ENCODE data around the gene TRIM10. TPM values are rescaled to one million over a fixed set of nuclear protein-coding genes. Genes with fewer than 3 reads are reported as not detected.

The TRIM10 gene
- total RNA-seq, 1 donor from 2014 or later = 2.1 TPM

DNA sequence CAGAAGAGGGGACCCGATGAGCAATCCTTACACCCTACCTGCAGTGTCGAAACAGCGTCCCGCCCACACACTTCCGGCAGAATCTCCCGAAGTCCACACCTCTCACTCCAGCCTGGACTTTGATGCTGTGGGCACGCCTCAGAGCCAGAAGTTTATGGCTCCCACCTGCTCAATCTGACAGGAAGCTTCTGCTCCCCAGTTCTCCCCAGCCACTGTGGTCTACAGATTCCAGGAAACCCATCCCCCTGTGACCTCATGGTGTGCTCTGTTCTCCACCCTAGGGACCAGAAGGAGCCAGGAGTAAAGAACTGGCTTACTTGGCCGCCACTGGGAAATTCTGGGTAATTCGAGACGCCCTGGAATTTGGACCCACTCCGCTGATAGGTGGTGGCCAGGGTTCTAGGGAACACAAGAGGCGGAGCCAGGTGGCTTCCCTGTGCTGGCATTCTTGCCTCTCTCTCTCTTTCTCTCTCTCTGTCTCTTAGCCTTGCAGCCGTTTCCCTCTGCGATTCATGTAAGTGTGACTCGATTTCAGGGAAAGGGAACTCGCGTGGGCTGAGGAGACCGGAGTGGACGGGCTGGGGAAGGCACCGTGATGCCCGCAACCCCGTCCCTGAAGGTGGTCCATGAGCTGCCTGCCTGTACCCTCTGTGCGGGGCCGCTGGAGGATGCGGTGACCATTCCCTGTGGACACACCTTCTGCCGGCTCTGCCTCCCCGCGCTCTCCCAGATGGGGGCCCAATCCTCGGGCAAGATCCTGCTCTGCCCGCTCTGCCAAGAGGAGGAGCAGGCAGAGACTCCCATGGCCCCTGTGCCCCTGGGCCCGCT, 2.3 kb upstream of the TRIM10 start, which contains the start of gene TRIM15:
TRIM15 (plus strand) TSS at position 457 of the 828 bp plus-strand sequence; CDS start at position 596, 139 bp downstream.
- H3K27me3 ChIP-seq (ENCODE audit: control insufficient read depth in 3 of 3, insufficient read depth in 3 of 3, low read length in 3 of 3) = peaks cover 15 to 21% (median 16%) of the 10 kb centered on the region in 3 donors
- no peaks in the 10 kb centered on the region for H3K9me3 ChIP-seq (ENCODE audit: control insufficient read depth in 3 of 3, low read length in 3 of 3)
- no peak within 1 kb of the TSS for H3K4me3 ChIP-seq (ENCODE audit: low read length in 3 of 3)
- no peaks in the 10 kb centered on the region for H3K4me1 ChIP-seq (ENCODE audit: control insufficient read depth in 3 of 3, insufficient read depth in 3 of 3, low read length in 3 of 3)
- H3K9ac ChIP-seq (ENCODE audit: low read depth in 1 of 3, low read length in 3 of 3) = no peak within 1 kb of the TSS
- H3K27ac ChIP-seq (ENCODE audit: low read depth, low read length) = no peak within 1 kb of the TSS
- no peaks in the 10 kb centered on the region for H3K36me3 ChIP-seq (ENCODE audit: control insufficient read depth in 3 of 3, insufficient read depth in 3 of 3, low read length in 3 of 3)

DNA sequence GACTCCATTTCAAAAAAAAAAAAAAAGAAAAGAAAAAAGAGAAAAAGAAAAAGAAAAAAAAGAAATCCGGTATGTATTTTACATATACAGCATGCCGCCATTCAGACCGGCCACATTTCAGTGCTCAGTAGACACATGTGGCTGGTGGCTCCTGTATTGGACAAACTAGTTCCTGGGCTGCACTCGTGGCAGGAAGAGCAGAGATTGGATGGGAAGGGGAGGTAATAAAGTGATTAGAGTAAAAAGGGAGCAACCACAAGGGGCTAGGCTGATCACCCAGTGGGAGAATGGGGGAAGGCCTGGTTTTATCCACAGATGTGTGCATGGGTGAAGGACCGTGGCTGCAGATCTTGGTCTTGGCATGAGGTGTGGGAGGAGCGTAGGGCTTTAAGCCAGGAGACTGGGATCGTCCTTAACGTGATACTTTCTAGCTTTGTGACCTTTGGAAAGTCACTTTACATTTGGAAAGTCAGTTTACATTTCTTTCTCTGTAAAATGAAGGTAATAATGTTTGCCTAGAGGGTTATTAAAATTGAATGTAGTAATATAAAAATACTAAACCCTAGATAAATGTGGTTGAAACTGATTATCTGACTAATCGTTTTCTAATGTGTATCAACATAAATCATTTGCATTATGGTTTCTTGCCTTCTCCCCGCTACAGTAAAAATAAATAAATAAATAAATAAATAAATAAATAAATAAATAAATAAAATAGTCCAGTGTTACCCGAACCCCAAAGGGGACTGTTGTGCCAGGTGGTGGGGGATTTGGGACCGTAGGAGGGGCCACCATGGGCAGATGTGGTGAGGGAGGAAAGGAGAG, 1.5 kb upstream of the TRIM10 start:
- H3K27ac ChIP-seq (ENCODE audit: low read depth, low read length) = no peak overlapping the region
- H3K9ac ChIP-seq (ENCODE audit: low read depth in 1 of 3, low read length in 3 of 3) = no peak overlapping the region
- H3K4me3 ChIP-seq (ENCODE audit: low read length in 3 of 3) = no peak overlapping the region
- H3K27me3 ChIP-seq (ENCODE audit: control insufficient read depth in 3 of 3, insufficient read depth in 3 of 3, low read length in 3 of 3) = peaks cover 12 to 17% (median 15%) of the 10 kb centered on the region in 3 donors
- H3K9me3 ChIP-seq (ENCODE audit: control insufficient read depth in 3 of 3, low read length in 3 of 3) = no peaks in the 10 kb centered on the region
- no peaks in the 10 kb centered on the region for H3K4me1 ChIP-seq (ENCODE audit: control insufficient read depth in 3 of 3, insufficient read depth in 3 of 3, low read length in 3 of 3)
- no peaks in the 10 kb centered on the region for H3K36me3 ChIP-seq (ENCODE audit: control insufficient read depth in 3 of 3, insufficient read depth in 3 of 3, low read length in 3 of 3)

DNA sequence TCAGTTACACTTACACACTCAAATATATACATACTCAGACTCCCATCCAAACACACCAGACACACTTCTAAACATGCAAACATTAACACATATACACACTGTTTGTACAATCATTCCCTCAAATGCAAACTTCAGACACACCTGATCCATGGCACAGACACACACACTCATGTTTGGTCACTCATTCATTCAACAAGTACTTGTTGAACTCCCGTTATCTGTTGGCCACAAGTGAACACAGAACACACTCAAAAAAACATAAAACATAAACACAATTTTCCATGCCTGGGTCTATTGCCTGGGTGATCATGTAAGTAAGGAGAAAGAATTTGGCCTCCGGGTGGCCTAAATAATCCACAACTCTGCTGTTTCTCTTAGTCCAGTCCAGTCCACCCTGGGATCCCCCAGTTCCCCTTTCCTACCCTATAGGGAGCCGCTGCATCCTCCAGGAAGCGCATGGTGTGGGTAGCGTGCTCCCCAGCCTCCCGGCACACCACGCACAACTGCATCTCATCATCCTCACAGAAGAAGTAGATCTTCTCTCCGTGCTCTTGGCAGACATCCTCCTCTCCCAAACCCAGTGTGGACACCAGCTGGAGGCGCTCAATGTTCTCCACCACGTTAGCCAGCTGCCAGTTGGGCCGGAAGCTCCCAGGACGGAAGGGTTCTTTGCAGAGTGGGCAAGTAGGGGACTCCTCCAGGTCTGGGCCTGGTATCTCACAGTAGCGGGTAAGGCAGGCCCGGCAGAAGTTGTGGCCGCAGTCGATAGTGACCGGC, 815 bp downstream of the TRIM10 start:
- H3K4me1 ChIP-seq (ENCODE audit: control insufficient read depth in 3 of 3, insufficient read depth in 3 of 3, low read length in 3 of 3) = no peaks in the 10 kb centered on the region
- no peak overlapping the region for H3K4me3 ChIP-seq (ENCODE audit: low read length in 3 of 3)
- no peak overlapping the region for H3K9ac ChIP-seq (ENCODE audit: low read depth in 1 of 3, low read length in 3 of 3)
- H3K9me3 ChIP-seq (ENCODE audit: control insufficient read depth in 3 of 3, low read length in 3 of 3) = no peaks in the 10 kb centered on the region
- H3K27ac ChIP-seq (ENCODE audit: low read depth, low read length) = no peak overlapping the region
- peaks cover 10 to 23% (median 17%) of the 10 kb centered on the region in 3 donors for H3K27me3 ChIP-seq (ENCODE audit: control insufficient read depth in 3 of 3, insufficient read depth in 3 of 3, low read length in 3 of 3)
- H3K36me3 ChIP-seq (ENCODE audit: control insufficient read depth in 3 of 3, insufficient read depth in 3 of 3, low read length in 3 of 3) = no peaks in the 10 kb centered on the region

DNA sequence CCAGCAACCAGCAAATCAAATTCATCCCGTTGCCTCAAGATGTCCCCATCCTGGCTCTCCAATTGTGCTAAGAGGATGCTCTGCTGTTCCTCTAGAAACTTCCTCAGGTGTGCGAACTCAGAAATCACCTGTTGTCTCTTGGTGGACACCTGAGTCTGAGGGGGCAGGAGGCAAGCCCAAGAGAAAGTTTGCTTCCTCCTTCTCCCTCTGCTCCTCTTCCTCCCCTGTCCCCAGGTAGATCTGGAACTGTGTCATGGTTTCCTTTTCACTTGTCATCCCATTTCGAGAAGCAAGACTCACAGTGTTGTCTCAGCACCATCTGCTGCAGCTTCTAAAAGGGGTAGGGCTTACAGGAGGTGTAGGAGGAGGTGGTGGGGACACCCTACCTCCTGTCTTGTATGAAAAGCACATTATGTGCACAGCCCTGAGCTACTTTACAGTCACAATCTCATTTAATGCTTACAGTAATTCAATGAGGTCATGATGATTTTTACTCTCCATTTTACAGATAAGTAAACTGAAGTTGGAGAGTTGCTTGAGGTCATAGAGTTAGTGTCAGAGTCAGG, 2.5 kb downstream of the TRIM10 start:
- Histone ChIP-seq H3K27ac (ENCODE audit: low read depth, low read length) (no peak overlapping the region), H3K9ac (ENCODE audit: low read depth in 1 of 3, low read length in 3 of 3) (no peak overlapping the region), H3K27me3 (ENCODE audit: control insufficient read depth in 3 of 3, insufficient read depth in 3 of 3, low read length in 3 of 3) (peaks cover 14 to 32% (median 18%) of the 10 kb centered on the region in 3 donors), H3K9me3 (ENCODE audit: control insufficient read depth in 3 of 3, low read length in 3 of 3) (no peaks in the 10 kb centered on the region), H3K4me3 (ENCODE audit: low read length in 3 of 3) (no peak overlapping the region), H3K36me3 (ENCODE audit: control insufficient read depth in 3 of 3, insufficient read depth in 3 of 3, low read length in 3 of 3) (no peaks in the 10 kb centered on the region), H3K4me1 (ENCODE audit: control insufficient read depth in 3 of 3, insufficient read depth in 3 of 3, low read length in 3 of 3) (peaks cover 0 to 3% (median 0%) of the 10 kb centered on the region in 3 donors)

DNA sequence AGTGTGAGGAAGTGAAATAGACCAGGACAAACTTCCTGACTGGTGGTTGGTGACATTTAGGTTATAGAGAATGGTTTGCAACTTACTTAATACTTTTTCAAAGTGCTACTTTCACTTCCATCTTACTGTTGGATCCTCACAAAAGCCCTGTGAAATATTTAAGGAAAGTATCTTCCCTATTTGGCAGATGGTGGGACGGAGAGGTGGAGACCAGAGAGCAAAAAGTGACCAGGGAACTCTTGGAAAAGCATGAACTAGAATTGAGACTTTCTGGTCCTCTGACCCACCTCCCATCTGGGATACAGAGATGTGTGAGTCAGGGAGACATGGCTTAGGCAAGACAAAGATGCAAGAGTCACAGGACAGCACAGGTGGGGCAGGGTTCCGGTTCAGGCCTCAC, 3.0 kb downstream of the TRIM10 start:
- Histone ChIP-seq H3K4me1 (ENCODE audit: control insufficient read depth in 3 of 3, insufficient read depth in 3 of 3, low read length in 3 of 3) (peaks cover 0 to 3% (median 0%) of the 10 kb centered on the region in 3 donors), H3K4me3 (ENCODE audit: low read length in 3 of 3) (no peak overlapping the region), H3K9ac (ENCODE audit: low read depth in 1 of 3, low read length in 3 of 3) (no peak overlapping the region), H3K27ac (ENCODE audit: low read depth, low read length) (no peak overlapping the region), H3K9me3 (ENCODE audit: control insufficient read depth in 3 of 3, low read length in 3 of 3) (no peaks in the 10 kb centered on the region), H3K36me3 (ENCODE audit: control insufficient read depth in 3 of 3, insufficient read depth in 3 of 3, low read length in 3 of 3) (no peaks in the 10 kb centered on the region), H3K27me3 (ENCODE audit: control insufficient read depth in 3 of 3, insufficient read depth in 3 of 3, low read length in 3 of 3) (peaks cover 8 to 26% (median 14%) of the 10 kb centered on the region in 3 donors)

DNA sequence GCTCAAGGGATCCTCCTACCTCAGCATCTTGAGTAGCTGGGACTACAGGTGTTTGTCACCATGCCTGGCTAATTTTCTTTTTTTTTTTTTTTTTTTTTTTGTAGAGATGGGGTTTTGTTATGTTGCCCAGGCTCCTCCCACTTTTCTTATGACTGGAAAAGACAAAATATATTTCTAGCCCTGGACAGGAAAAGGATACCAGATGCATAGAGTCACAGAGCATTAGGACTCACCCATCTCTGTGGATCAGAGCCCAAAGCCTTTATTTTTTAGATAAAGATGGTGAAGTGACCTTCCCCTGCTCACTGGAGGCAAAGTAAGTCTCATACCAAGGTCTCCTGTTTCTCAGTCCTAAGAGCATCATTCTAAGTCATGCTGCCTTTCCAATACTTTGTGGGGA, 3.4 kb downstream of the TRIM10 start:
- no peak overlapping the region for H3K27ac ChIP-seq (ENCODE audit: low read depth, low read length)
- H3K4me1 ChIP-seq (ENCODE audit: control insufficient read depth in 3 of 3, insufficient read depth in 3 of 3, low read length in 3 of 3) = peaks cover 0 to 3% (median 0%) of the 10 kb centered on the region in 3 donors
- no peak overlapping the region for H3K9ac ChIP-seq (ENCODE audit: low read depth in 1 of 3, low read length in 3 of 3)
- H3K9me3 ChIP-seq (ENCODE audit: control insufficient read depth in 3 of 3, low read length in 3 of 3) = no peaks in the 10 kb centered on the region
- no peak overlapping the region for H3K4me3 ChIP-seq (ENCODE audit: low read length in 3 of 3)
- no peaks in the 10 kb centered on the region for H3K36me3 ChIP-seq (ENCODE audit: control insufficient read depth in 3 of 3, insufficient read depth in 3 of 3, low read length in 3 of 3)
- H3K27me3 ChIP-seq (ENCODE audit: control insufficient read depth in 3 of 3, insufficient read depth in 3 of 3, low read length in 3 of 3) = peaks cover 8 to 25% (median 12%) of the 10 kb centered on the region in 3 donors

DNA sequence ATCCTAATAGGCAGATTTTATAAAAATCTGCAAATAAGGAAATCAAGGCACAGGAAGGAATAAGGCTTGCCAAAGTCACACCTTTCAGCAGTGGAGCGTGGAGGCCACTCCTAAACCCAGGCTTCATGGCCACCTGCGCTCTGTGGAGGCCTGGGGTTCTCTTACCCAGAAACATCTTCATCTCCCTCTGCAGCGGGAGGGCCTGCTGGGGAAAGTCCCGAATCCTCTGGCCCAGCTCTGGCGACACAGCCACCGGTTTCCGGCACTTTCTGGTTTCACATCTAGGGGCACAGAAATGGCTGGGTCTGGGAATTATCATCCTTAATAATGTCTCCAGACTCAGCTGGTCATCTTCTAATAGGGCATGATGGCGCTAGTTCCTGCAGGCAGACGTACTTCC, 4.2 kb downstream of the TRIM10 start:
- Histone ChIP-seq H3K9me3 (ENCODE audit: control insufficient read depth in 3 of 3, low read length in 3 of 3) (no peaks in the 10 kb centered on the region), H3K9ac (ENCODE audit: low read depth in 1 of 3, low read length in 3 of 3) (no peak overlapping the region), H3K4me1 (ENCODE audit: control insufficient read depth in 3 of 3, insufficient read depth in 3 of 3, low read length in 3 of 3) (peaks cover 0 to 3% (median 0%) of the 10 kb centered on the region in 3 donors), H3K27me3 (ENCODE audit: control insufficient read depth in 3 of 3, insufficient read depth in 3 of 3, low read length in 3 of 3) (peaks cover 8 to 25% (median 12%) of the 10 kb centered on the region in 3 donors), H3K4me3 (ENCODE audit: low read length in 3 of 3) (no peak overlapping the region), H3K36me3 (ENCODE audit: control insufficient read depth in 3 of 3, insufficient read depth in 3 of 3, low read length in 3 of 3) (no peaks in the 10 kb centered on the region), H3K27ac (ENCODE audit: low read depth, low read length) (no peak overlapping the region)

DNA sequence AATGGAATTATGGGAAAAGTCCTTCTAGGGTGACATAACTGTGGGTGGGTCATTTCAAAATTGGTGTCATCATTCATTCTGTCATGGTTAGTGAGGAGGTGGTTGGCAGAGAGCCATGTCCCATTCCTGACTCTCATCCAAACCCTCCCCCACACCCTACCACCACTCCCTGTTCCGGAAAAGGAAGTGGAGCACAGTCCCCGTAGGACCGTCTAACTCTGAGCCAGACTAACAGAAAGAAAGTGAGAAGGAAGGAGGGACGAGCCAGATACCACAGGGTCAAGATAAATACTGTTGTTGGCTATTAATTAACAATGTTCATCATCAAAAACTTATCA, 4.8 kb downstream of the TRIM10 start:
- H3K27me3 ChIP-seq (ENCODE audit: control insufficient read depth in 3 of 3, insufficient read depth in 3 of 3, low read length in 3 of 3) = peaks cover 8 to 25% (median 12%) of the 10 kb centered on the region in 3 donors
- no peak overlapping the region for H3K27ac ChIP-seq (ENCODE audit: low read depth, low read length)
- peaks cover 0 to 3% (median 0%) of the 10 kb centered on the region in 3 donors for H3K4me1 ChIP-seq (ENCODE audit: control insufficient read depth in 3 of 3, insufficient read depth in 3 of 3, low read length in 3 of 3)
- no peak overlapping the region for H3K9ac ChIP-seq (ENCODE audit: low read depth in 1 of 3, low read length in 3 of 3)
- H3K9me3 ChIP-seq (ENCODE audit: control insufficient read depth in 3 of 3, low read length in 3 of 3) = no peaks in the 10 kb centered on the region
- no peaks in the 10 kb centered on the region for H3K36me3 ChIP-seq (ENCODE audit: control insufficient read depth in 3 of 3, insufficient read depth in 3 of 3, low read length in 3 of 3)
- H3K4me3 ChIP-seq (ENCODE audit: low read length in 3 of 3) = no peak overlapping the region

DNA sequence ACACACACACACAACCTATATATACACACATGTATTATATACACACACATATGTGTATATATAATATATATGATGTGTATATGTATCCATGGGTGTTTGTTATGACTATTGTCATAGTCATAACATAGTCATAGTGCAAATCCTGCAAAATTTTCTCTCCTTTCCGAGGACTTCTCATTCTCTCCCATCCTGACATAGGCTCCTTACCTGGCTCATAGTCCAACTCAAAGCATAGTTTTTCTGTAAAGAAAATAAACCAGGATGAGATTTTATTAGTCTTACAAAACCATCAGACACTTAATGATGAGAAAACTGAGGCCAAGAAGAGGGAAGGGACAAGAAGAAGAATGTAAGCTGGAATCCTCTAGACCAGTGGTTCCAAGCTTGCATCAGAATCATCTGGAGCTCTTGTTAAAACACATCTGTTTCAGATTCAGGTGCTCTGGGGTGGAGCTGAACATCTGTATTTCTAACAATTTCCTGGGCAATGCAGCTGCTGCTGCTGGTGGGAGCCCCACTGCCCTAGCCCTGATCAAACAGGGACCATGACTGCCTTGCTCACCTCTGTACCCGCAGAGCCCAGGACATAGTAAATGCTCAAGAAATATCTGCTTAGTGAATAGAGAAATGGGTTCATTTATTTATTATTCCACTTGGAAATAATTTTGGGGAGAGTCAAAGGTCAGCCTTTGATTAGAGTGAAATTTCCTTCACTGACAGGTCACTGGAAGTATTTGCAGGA, 5.3 kb downstream of the TRIM10 start:
- no peaks in the 10 kb centered on the region for H3K36me3 ChIP-seq (ENCODE audit: control insufficient read depth in 3 of 3, insufficient read depth in 3 of 3, low read length in 3 of 3)
- H3K27ac ChIP-seq (ENCODE audit: low read depth, low read length) = no peak overlapping the region
- no peak overlapping the region for H3K4me3 ChIP-seq (ENCODE audit: low read length in 3 of 3)
- peaks cover 8 to 25% (median 12%) of the 10 kb centered on the region in 3 donors for H3K27me3 ChIP-seq (ENCODE audit: control insufficient read depth in 3 of 3, insufficient read depth in 3 of 3, low read length in 3 of 3)
- H3K9me3 ChIP-seq (ENCODE audit: control insufficient read depth in 3 of 3, low read length in 3 of 3) = no peaks in the 10 kb centered on the region
- H3K9ac ChIP-seq (ENCODE audit: low read depth in 1 of 3, low read length in 3 of 3) = no peak overlapping the region
- peaks cover 0 to 3% (median 0%) of the 10 kb centered on the region in 3 donors for H3K4me1 ChIP-seq (ENCODE audit: control insufficient read depth in 3 of 3, insufficient read depth in 3 of 3, low read length in 3 of 3)
